Mesendoderm (in vitro differentiated cells): ENCODE results near the gene NRG3.

Experiments used
- DNase-seq: peaks from one replicate; pipeline ENCODE4 v3.0.0; 2013
- H2AK5ac ChIP-seq: 2 replicates; pipeline ENCODE4 v1.6.1; 2013; ENCODE audit warnings: low read length, inconsistent platforms
- H2BK120ac ChIP-seq: 2 replicates; pipeline ENCODE4 v1.6.1; 2013; ENCODE audit warnings: low read depth, mild to moderate bottlenecking, low read length, moderate library complexity, mixed read lengths
- H2BK15ac ChIP-seq: replicated peaks from 2 replicates; pipeline ENCODE4 v1.6.1; 2013; ENCODE audit warnings: low read depth, mild to moderate bottlenecking, moderate library complexity
- H2BK5ac ChIP-seq: 2 replicates; pipeline ENCODE4 v1.6.1; 2013; ENCODE audit warnings: low read length, inconsistent platforms
- H3K18ac ChIP-seq: 2 replicates; pipeline ENCODE4 v1.6.1; 2013; ENCODE audit warnings: mild to moderate bottlenecking, low read length, mixed read lengths
- H3K23ac ChIP-seq: one replicate; pipeline ENCODE4 v1.6.1; 2013; ENCODE audit warnings: low read length
- H3K27ac ChIP-seq: 2 replicates; pipeline ENCODE4 v1.5.1; 2013; ENCODE audit warnings: low read depth, mild to moderate bottlenecking, inconsistent platforms, low read length, moderate library complexity
- H3K27me3 ChIP-seq: 2 replicates; pipeline ENCODE4 v1.6.1; 2013; ENCODE audit warnings: low read length, control low read depth, mild to moderate bottlenecking, inconsistent platforms; ENCODE audit not compliant: insufficient read depth, poor library complexity
- H3K36me3 ChIP-seq: 2 replicates; pipeline ENCODE4 v1.6.1; 2013; ENCODE audit warnings: low read length, inconsistent platforms; ENCODE audit not compliant: control insufficient read depth, insufficient read depth
- H3K4ac ChIP-seq: one replicate; pipeline ENCODE4 v1.6.1; 2013; ENCODE audit warnings: low read depth, mild to moderate bottlenecking, low read length, moderate library complexity
- H3K4me1 ChIP-seq: 2 replicates; pipeline ENCODE4 v1.6.1; 2013; ENCODE audit warnings: low read depth, low read length, inconsistent platforms; ENCODE audit not compliant: control insufficient read depth
- H3K4me2 ChIP-seq: 2 replicates; pipeline ENCODE4 v1.6.1; 2013; ENCODE audit warnings: low read length
- H3K4me3 ChIP-seq: 2 replicates; pipeline ENCODE4 v1.5.1; 2013; ENCODE audit warnings: mild to moderate bottlenecking, low read length
- H3K56ac ChIP-seq: one replicate; pipeline ENCODE4 v1.6.1; 2013; ENCODE audit warnings: low read length
- H3K79me1 ChIP-seq: 2 replicates; pipeline ENCODE4 v1.6.1; 2013; ENCODE audit warnings: low read length, inconsistent platforms
- H3K79me2 ChIP-seq: 2 replicates; pipeline ENCODE4 v1.6.1; 2013; ENCODE audit warnings: mild to moderate bottlenecking, low read length; ENCODE audit not compliant: control insufficient read depth, insufficient read depth
- H3K9ac ChIP-seq: 2 replicates; pipeline ENCODE4 v1.6.1; 2013; ENCODE audit warnings: low read length, inconsistent platforms
- H4K5ac ChIP-seq: one replicate; pipeline ENCODE4 v1.6.1; 2013; ENCODE audit warnings: low read length
- H4K8ac ChIP-seq: one replicate; pipeline ENCODE4 v1.6.1; 2013; ENCODE audit warnings: low read depth, mild to moderate bottlenecking, control low read depth, low read length, moderate library complexity
- WGBS: extraction: QIAGEN DNeasy Blood & Tissue Kit; methylation state at CpG from one replicate; pipeline ENCODE4 v1.1.7; 2013; ENCODE audit warnings: low lambda C conversion rate, missing lambda C conversion rate; ENCODE audit not compliant: insufficient coverage; ENCODE audit errors: extremely low coverage; 5-methylcytosine and 5-hydroxymethylcytosine counted together

NRG3 gene

GRCh38 chr10:82402906-82403401, 528.0 kb downstream of the NRG3 start:
- no peak overlapping the region for H2AK5ac ChIP-seq
- DNase-seq = no peak
- no CpG with 5 or more reads among the region's 4 CpGs for WGBS
- peaks cover 2% of the 10 kb centered on the region for H3K4me1 ChIP-seq
- H2BK120ac ChIP-seq = no peak overlapping the region
- no peaks in the 10 kb centered on the region for H3K27me3 ChIP-seq
- H2BK15ac ChIP-seq = no peak overlapping the region
- no peaks in the 10 kb centered on the region for H3K79me1 ChIP-seq
- no peak overlapping the region for H4K8ac ChIP-seq
- H3K36me3 ChIP-seq = no peaks in the 10 kb centered on the region
- H3K56ac ChIP-seq = no peak overlapping the region
- H4K5ac ChIP-seq = no peak overlapping the region
- H3K79me2 ChIP-seq = no peaks in the 10 kb centered on the region
- no peak overlapping the region for H3K4ac ChIP-seq
- H2BK5ac ChIP-seq = no peak overlapping the region
- H3K9ac ChIP-seq = no peak overlapping the region
- H3K18ac ChIP-seq = no peak overlapping the region
- H3K27ac ChIP-seq = no peak overlapping the region
- H3K4me3 ChIP-seq = no peak overlapping the region
- no peak overlapping the region for H3K4me2 ChIP-seq
- H3K23ac ChIP-seq = no peak overlapping the region

DNA sequence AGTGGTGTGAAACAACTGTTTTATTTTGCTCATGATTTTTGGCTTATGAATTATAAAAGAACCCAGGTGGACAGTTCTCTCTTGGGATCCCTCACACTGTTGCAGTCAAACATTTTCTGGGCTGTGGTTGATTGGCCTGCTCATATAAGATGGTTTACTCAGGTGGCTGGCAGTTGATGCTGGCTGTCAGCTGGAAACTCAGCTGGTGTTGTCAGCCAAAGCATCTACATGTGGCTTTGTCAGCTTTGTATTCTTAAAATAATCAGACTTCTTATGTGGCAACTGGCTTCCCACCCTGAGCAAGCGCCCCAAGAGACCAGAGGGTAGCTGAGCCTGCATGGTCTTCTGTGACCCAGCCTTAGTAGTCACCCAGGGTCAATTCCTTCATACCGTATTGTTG, 534.7 kb downstream of the NRG3 start:
- Histone ChIP-seq H3K4ac (no peak overlapping the region), H2BK120ac (no peak overlapping the region), H3K27me3 (no peaks in the 10 kb centered on the region), H3K36me3 (no peaks in the 10 kb centered on the region), H4K8ac (no peak overlapping the region), H3K4me1 (no peaks in the 10 kb centered on the region), H4K5ac (no peak overlapping the region), H3K18ac (peak overlapping the region; percentile 28), H3K4me3 (no peak overlapping the region), H3K27ac (no peak overlapping the region), H3K79me1 (no peaks in the 10 kb centered on the region), H3K4me2 (no peak overlapping the region), H3K9ac (no peak overlapping the region), H2AK5ac (no peak overlapping the region), H2BK5ac (no peak overlapping the region), H3K79me2 (no peaks in the 10 kb centered on the region), H3K23ac (no peak overlapping the region), H3K56ac (no peak overlapping the region), H2BK15ac (no peak overlapping the region)
- no peak for DNase-seq
- no CpG with 5 or more reads among the region's 2 CpGs for WGBS

- Histone ChIP-seq H3K27ac (no peak overlapping the region), H3K4me1 (no peaks in the 10 kb centered on the region), H3K56ac (no peak overlapping the region), H3K23ac (no peak overlapping the region), H2BK15ac (no peak overlapping the region), H3K36me3 (no peaks in the 10 kb centered on the region), H3K27me3 (no peaks in the 10 kb centered on the region), H3K4me2 (no peak overlapping the region), H3K79me2 (no peaks in the 10 kb centered on the region), H4K8ac (no peak overlapping the region), H3K4me3 (no peak overlapping the region), H3K9ac (no peak overlapping the region), H2BK120ac (no peak overlapping the region), H4K5ac (no peak overlapping the region), H3K18ac (no peak overlapping the region), H2BK5ac (no peak overlapping the region), H2AK5ac (no peak overlapping the region), H3K79me1 (no peaks in the 10 kb centered on the region), H3K4ac (no peak overlapping the region)
- WGBS = no CpG with 5 or more reads among the region's 4 CpGs
- DNase-seq = no peak
These were observed 536.4 kb downstream of the NRG3 start for GRCh38 chr10:82411416-82411815.

DNA sequence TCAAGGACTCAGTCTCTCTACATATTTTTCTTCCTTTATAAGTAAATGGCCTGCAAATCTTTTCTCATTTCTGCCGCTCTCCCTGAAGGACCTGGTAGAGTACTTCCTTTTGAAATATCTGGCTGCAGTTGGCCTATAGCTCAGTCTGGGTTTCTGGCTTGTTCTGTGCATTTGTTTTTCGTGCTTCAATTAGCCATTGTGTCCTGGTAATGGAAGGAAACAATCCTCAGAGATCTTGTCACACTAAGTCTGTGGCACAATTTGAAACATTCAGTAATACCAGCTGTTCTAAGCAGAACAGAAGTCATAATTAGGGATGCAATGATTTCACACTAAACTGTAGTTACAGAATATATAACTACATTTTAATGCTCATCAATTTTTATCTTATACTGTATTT, 545.0 kb downstream of the NRG3 start:
- no peak overlapping the region for H2BK120ac ChIP-seq
- no peak overlapping the region for H3K4me2 ChIP-seq
- H3K9ac ChIP-seq = no peak overlapping the region
- H3K4ac ChIP-seq = no peak overlapping the region
- H3K4me1 ChIP-seq = no peaks in the 10 kb centered on the region
- H3K4me3 ChIP-seq = no peak overlapping the region
- no peak overlapping the region for H3K23ac ChIP-seq
- H2AK5ac ChIP-seq = no peak overlapping the region
- no peaks in the 10 kb centered on the region for H3K79me2 ChIP-seq
- H2BK15ac ChIP-seq = no peak overlapping the region
- no peaks in the 10 kb centered on the region for H3K36me3 ChIP-seq
- no peak overlapping the region for H3K56ac ChIP-seq
- DNase-seq = no peak
- H3K27ac ChIP-seq = no peak overlapping the region
- H3K27me3 ChIP-seq = no peaks in the 10 kb centered on the region
- no peak overlapping the region for H3K18ac ChIP-seq
- no peak overlapping the region for H4K8ac ChIP-seq
- H3K79me1 ChIP-seq = no peaks in the 10 kb centered on the region
- no CpG with 5 or more reads among the region's 2 CpGs for WGBS
- H2BK5ac ChIP-seq = no peak overlapping the region
- H4K5ac ChIP-seq = no peak overlapping the region

DNA sequence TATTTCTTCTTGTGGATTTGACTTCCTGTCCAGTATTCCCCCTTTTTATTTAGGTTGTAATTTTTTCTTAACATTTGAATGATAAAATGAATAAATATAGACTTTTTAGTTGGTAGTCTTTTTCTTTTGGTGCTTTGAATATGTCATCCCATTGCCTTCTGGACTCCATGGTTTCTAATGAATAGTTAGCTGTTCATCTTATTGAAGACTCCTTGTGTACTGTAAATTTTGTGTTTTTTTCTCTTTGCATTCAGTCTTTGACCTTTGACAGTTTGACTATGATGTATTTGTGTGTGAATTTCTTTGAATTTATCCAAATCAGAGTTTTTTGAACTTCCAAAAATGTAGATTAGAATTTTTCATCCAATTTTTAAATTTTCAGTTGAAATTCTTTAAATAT, 554.3 kb downstream of the NRG3 start:
- Histone ChIP-seq H3K18ac (no peak overlapping the region), H3K23ac (no peak overlapping the region), H3K56ac (no peak overlapping the region), H3K4me2 (no peak overlapping the region), H4K5ac (no peak overlapping the region), H3K4me3 (no peak overlapping the region), H2BK120ac (no peak overlapping the region), H4K8ac (no peak overlapping the region), H3K27me3 (no peaks in the 10 kb centered on the region), H2BK15ac (no peak overlapping the region), H3K79me2 (no peaks in the 10 kb centered on the region), H2AK5ac (no peak overlapping the region), H3K4ac (no peak overlapping the region), H3K4me1 (no peaks in the 10 kb centered on the region), H3K27ac (no peak overlapping the region), H3K9ac (no peak overlapping the region), H2BK5ac (no peak overlapping the region), H3K79me1 (no peaks in the 10 kb centered on the region), H3K36me3 (no peaks in the 10 kb centered on the region)
- no peak for DNase-seq

DNA sequence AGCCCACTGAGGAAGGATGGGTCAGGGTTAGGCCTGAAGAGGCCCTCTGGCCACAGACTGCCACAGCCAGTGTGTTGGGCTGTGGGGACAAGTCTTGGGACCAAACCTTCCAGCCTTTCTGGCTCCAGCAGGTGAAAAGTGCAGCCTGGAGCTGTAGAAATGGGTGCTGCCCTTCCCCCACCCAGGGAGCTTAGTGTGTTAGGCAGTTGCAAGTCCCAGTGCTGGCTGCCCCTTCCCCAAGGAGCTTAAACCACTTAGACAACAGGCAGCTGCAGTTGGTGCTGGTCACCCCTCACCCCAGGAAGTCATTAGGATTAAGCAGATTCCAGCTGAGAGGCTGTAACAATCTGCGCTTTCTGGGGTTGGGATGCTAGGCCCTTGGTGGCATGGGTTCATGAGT, 563.3 kb downstream of the NRG3 start:
- Histone ChIP-seq H2BK120ac (no peak overlapping the region), H3K27me3 (no peaks in the 10 kb centered on the region), H3K79me1 (no peaks in the 10 kb centered on the region), H3K4me1 (no peaks in the 10 kb centered on the region), H3K4me3 (no peak overlapping the region), H4K5ac (no peak overlapping the region), H3K4me2 (no peak overlapping the region), H3K9ac (no peak overlapping the region), H3K23ac (no peak overlapping the region), H2BK15ac (no peak overlapping the region), H3K4ac (no peak overlapping the region), H3K56ac (no peak overlapping the region), H4K8ac (no peak overlapping the region), H2AK5ac (no peak overlapping the region), H3K36me3 (no peaks in the 10 kb centered on the region), H3K18ac (no peak overlapping the region), H3K27ac (no peak overlapping the region), H3K79me2 (no peaks in the 10 kb centered on the region), H2BK5ac (no peak overlapping the region)
- WGBS = no CpG with 5 or more reads among the region's 1 CpG
- peak; percentile 21 for DNase-seq
